Measurements from ENCODE around the gene GRID1. TPM values are rescaled to one million over a fixed set of nuclear protein-coding genes. Genes with fewer than 3 reads are reported as not detected.

Gene GRID1
- total RNA-seq, 3 donors from 2014 or later = 2.3 to 8.5 (median 5.9) TPM

DNA sequence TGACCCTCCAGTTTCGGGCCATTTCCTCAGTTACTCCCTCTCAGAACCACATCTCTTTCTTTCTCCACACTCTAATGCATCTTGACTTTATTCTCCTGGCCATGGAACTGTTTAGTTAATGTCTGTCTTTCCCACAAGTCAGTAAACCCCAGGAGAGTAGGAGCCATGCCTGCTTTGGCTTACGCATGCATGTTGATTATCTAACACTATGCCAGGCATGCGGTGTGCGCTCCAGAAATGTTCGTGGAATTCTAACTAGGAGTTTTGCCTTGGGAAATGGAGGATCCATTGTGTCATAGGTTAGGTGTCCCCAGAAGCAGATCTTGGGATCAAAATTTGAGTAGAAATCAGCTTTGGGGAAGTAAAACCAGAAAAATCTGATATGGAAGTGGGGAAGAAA lies 308.9 kb downstream of the GRID1 start:
- TF ChIP-seq POLR2AphosphoS5 (IDR thresholded peaks at IDR 0.05) = no peak
- TF ChIP-seq POLR2A (IDR thresholded peaks at IDR 0.05) = no peak
- TF ChIP-seq, protein P1, sequence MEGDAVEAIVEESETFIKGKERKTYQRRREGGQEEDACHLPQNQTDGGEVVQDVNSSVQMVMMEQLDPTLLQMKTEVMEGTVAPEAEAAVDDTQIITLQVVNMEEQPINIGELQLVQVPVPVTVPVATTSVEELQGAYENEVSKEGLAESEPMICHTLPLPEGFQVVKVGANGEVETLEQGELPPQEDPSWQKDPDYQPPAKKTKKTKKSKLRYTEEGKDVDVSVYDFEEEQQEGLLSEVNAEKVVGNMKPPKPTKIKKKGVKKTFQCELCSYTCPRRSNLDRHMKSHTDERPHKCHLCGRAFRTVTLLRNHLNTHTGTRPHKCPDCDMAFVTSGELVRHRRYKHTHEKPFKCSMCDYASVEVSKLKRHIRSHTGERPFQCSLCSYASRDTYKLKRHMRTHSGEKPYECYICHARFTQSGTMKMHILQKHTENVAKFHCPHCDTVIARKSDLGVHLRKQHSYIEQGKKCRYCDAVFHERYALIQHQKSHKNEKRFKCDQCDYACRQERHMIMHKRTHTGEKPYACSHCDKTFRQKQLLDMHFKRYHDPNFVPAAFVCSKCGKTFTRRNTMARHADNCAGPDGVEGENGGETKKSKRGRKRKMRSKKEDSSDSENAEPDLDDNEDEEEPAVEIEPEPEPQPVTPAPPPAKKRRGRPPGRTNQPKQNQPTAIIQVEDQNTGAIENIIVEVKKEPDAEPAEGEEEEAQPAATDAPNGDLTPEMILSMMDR (IDR thresholded peaks at IDR 0.05) = no peak
- intact Hi-C loops (cut with DNase I; ENCODE audit: low total_unique reads) = no loop called here
- no peaks in the 10 kb centered on the region for H3K36me3 ChIP-seq

DNA sequence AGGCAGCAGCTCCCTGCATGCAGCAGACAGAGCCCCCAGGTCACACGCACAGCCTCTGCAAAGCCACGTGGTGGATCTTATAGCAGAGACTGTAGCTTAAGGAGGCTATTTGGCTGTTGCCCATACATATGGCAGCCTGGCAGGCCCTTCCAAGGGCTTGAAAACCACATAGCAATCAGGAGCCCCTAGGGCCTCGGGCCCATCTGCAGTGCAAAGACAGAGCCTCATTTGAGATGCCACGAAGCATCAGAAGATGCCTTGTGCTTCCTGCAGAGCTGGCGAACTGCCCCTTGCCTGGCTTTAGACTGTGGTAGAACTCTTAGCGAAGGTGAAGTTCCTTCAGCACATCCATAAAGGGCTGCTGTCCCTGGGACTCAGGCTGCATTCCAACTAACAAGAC lies 309.9 kb downstream of the GRID1 start:
- H3K4me3 ChIP-seq = no peak overlapping the region
- no peaks in the 10 kb centered on the region for H3K27me3 ChIP-seq
- TF ChIP-seq POLR2A (IDR thresholded peaks at IDR 0.05) (no peak), POLR2AphosphoS5 (IDR thresholded peaks at IDR 0.05) (no peak)
- TF ChIP-seq, protein P1 (IDR thresholded peaks at IDR 0.05) = no peak
- DNase-seq (ENCODE audit: low spot score in 2 of 2) = no peak
- no peaks in the 10 kb centered on the region for H3K4me1 ChIP-seq
- intact Hi-C loops (cut with DNase I; ENCODE audit: low total_unique reads) = no loop called here
- H3K36me3 ChIP-seq = no peaks in the 10 kb centered on the region
- no peaks in the 10 kb centered on the region for H3K9me3 ChIP-seq
- H3K27ac ChIP-seq = no peak overlapping the region

More for the DNA sequence above, 308.9 kb downstream of the GRID1 start:
- Histone ChIP-seq H3K9me3 (no peaks in the 10 kb centered on the region), H3K4me3 (no peak overlapping the region), H3K27me3 (no peaks in the 10 kb centered on the region), H3K27ac (no peak overlapping the region), H3K4me1 (no peaks in the 10 kb centered on the region)
- no peak for DNase-seq (ENCODE audit: low spot score in 2 of 2)

DNA sequence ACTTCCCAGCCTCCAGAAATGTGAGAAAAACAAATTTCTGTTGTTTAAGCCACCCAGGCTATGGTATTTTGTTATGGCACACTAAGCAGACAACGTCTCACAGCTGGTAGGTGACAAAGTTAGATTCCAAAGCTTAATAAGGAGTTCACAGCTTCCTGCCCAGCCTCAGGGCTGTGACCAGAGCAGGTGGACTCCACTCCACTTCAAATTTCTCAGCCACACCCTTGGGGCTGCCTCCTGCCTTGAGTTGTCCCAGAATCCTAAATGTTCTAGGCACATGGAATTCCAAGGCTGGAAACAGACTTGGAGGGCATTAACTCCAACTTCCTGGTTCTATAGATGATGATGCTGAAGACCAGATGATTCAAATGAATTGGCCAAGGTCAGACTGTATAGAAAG lies 310.7 kb downstream of the GRID1 start:
- TF ChIP-seq, protein P1 (IDR thresholded peaks at IDR 0.05) = no peak
- TF ChIP-seq POLR2AphosphoS5 (IDR thresholded peaks at IDR 0.05) (no peak), POLR2A (IDR thresholded peaks at IDR 0.05) (no peak)
- Histone ChIP-seq H3K4me3 (no peak overlapping the region), H3K27me3 (no peaks in the 10 kb centered on the region), H3K36me3 (no peaks in the 10 kb centered on the region), H3K9me3 (peaks cover 0 to 1% of the 10 kb centered on the region in 2 donors), H3K27ac (no peak overlapping the region), H3K4me1 (no peaks in the 10 kb centered on the region)
- intact Hi-C loops (cut with DNase I; ENCODE audit: low total_unique reads) = no loop called here
- DNase-seq (ENCODE audit: low spot score in 2 of 2) = no peak

DNA sequence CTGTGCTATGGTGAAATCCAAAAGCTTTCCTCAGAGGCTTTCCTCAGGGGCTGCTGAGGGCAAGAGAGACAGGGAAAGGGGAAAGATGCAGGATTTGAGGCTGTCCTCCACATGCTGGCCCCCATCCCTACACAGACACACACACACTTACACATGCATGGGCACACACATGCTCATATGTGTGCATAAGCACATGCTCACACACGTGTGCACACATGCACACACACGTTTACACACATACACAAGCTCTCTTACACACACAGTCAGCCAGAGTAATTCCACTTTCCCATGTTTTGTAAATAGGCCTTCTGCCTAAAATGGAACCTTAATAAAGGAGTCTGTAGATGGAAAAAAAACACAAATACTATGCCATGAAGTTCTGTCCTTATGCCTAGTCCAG lies 312.9 kb downstream of the GRID1 start:
- intact Hi-C loops (cut with DNase I; ENCODE audit: low total_unique reads) = no loop called here
- H3K4me1 ChIP-seq = no peaks in the 10 kb centered on the region
- H3K9me3 ChIP-seq = peaks cover 0 to 5% of the 10 kb centered on the region in 2 donors
- no peak overlapping the region for H3K27ac ChIP-seq
- DNase-seq (ENCODE audit: low spot score in 2 of 2) = no peak
- TF ChIP-seq POLR2AphosphoS5 (IDR thresholded peaks at IDR 0.05) (no peak), POLR2A (IDR thresholded peaks at IDR 0.05) (no peak)
- TF ChIP-seq, protein P1 (IDR thresholded peaks at IDR 0.05) = no peak
- no peaks in the 10 kb centered on the region for H3K36me3 ChIP-seq
- no peak overlapping the region for H3K4me3 ChIP-seq
- no peaks in the 10 kb centered on the region for H3K27me3 ChIP-seq

DNA sequence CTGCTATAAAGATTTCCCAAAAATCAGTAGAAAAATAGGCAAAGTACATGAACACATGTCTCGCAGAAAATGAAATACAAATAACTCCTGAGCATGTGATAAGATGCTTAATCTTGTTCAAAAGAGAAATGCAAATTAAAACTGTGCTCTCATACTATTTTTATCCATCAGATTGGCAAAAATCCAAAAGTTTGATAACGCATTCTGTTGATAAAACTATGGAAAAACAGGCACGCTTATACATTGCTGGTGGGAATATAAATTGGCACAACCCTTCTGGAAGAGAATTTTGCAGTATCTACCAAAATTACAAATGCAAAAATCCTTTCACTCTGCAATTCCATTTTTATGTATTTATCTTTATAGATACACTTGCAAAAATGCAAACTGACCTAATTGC lies 315.0 kb downstream of the GRID1 start:
- no peaks in the 10 kb centered on the region for H3K36me3 ChIP-seq
- no peak overlapping the region for H3K27ac ChIP-seq
- intact Hi-C loops (cut with DNase I; ENCODE audit: low total_unique reads) = no loop called here
- TF ChIP-seq, protein P1 (IDR thresholded peaks at IDR 0.05) = no peak
- no peak for TF ChIP-seq POLR2AphosphoS5 (IDR thresholded peaks at IDR 0.05)
- no peaks in the 10 kb centered on the region for H3K27me3 ChIP-seq
- peaks cover 0 to 5% of the 10 kb centered on the region in 2 donors for H3K9me3 ChIP-seq
- H3K4me1 ChIP-seq = no peaks in the 10 kb centered on the region
- DNase-seq (ENCODE audit: low spot score in 2 of 2) = no peak
- no peak overlapping the region for H3K4me3 ChIP-seq

Measured in breast epithelium (tissue), 4 donors.